ENCODE measurements around the gene RAD54L.

Gene RAD54L

DNA sequence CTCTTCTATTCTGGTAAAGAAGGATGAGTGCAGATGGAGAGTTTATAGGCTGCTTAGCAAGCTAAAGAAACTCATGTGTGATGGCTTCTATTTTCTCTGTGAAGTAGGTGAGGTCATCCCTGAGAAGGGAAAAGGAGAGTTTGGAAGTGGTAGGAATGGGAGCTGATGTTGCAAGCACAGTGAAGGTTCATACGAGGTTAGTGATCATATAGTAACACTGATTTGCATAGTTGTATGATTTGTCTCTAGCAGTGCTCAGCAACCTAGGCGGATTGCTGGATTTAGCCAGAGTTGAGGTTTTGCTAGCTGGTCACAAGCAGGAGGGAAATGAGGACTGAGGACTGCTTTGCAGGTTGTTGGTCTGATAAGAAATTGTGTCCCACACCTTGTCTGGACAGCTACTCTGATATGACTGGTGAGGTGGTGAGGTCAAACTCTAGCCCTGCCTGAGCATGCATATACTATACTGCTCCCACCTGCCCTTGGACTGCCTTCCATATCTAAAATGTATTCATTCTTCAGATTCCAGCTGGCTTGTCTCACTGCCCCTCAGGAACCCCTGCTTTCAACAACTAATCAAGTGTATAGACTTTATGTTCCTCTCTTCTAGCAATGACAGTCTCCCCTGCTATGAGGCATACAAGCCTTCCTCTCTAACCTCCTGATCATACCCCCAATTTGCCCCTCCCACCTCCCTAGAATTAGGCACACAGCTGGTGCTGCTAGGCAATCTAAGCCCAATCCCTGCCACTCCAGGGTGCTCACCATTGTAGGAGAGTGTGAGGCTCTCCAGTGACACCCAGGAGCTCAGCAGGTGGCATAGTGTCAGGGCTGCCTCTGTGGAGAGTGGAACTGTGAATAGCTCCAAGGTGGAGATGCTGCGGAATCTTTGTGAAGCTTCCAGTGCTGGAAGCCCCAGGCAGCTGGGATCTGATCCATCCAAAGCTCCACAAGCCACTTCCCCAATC lies 37.3 kb downstream of the RAD54L start:
- in situ Hi-C loops (cut with HindIII; ENCODE audit: low sequenced_read_pairs) = no loop called here

GRCh38 chr1:46285730-46286477 lies 38.3 kb downstream of the RAD54L start:
- in situ Hi-C loops (cut with HindIII; ENCODE audit: low sequenced_read_pairs) = no loop called here

DNA sequence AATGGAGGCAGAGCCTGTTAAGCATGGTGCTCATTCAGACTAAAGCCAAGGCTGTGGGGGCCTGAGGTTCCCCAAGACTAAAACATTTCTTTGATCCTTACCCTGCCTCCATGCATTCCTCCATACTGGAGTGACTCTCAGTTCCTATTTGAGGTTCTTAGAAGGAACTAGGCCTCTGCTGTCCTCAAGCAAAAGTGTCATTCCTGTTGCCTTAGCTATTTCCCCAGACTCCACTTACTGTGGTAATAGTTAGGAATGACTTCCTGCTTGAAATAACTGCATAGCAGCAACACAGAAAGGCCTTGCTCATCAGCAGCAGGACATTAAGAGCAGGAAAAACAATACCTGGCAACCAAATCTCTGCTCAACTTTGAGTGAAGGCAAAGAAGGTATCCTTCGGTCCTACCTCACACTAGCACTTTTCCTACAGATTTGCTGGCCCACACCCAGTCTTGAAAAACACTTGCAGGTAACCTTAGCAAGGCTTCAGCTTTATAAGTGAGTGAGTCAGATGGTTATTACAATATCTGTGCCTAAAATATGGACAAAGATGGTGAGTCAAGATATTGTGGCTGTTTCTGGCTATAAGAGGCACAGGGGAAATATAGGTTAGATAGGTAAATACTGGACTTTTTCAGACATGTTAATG lies 41.0 kb downstream of the RAD54L start:
- in situ Hi-C loops (cut with HindIII; ENCODE audit: low sequenced_read_pairs) = no loop called here

DNA sequence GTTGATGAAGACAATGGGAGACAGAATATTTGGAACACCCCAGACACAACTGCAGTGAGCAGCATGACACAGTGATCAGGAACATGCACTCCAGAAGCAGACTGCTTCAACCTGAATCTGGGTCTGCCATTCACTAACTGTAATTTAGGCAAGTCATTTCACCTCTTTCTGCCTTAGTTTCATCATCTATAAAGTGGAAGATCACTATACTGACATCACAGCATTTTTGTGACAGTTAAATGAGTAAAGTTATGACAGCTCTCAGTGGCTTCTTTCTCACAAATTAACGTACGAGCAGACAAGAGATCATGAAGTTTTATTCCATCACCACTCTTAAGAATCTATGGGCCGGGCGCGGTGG lies 41.6 kb downstream of the RAD54L start:
- in situ Hi-C loops (cut with HindIII; ENCODE audit: low sequenced_read_pairs) = no loop called here

- in situ Hi-C loops (cut with HindIII; ENCODE audit: low sequenced_read_pairs) = no loop called here
Measured at GRCh38 chr1:46289976-46290375, 42.4 kb downstream of the RAD54L start.

DNA sequence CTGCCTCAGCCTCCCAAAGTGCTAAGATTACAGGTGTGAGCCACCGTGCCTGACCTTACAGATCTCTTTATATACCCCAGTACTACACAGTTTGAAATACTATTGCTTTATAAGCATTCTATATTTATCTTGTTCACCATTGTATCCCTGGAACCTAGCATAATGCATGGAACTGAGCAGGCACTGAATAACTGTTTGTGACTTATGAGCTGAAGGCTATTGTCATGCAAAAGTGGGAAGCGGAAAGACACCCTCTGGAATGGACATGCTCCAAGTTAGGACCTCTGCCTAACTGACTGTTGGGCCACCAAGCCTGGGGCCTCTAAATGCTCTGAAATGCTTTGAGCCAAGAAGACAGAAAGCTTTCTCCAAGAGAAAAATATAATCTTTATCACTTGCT lies 47.7 kb downstream of the RAD54L start:
- in situ Hi-C loops (cut with HindIII; ENCODE audit: low sequenced_read_pairs) = loop anchor here (5.0 kb wide), 1 partner anchor 47 kb away; the partner anchor contains the start of gene NSUN4

GRCh38 chr1:46298387-46298786 lies 50.8 kb downstream of the RAD54L start:
- in situ Hi-C loops (cut with HindIII; ENCODE audit: low sequenced_read_pairs) = loop anchor here (5.0 kb wide), 1 partner anchor 44 kb away; the partner anchor contains the start of gene NSUN4

- in situ Hi-C loops (cut with HindIII; ENCODE audit: low sequenced_read_pairs) = no loop called here
Measured at GRCh38 chr1:46300673-46301405, 53.3 kb downstream of the RAD54L start.

DNA sequence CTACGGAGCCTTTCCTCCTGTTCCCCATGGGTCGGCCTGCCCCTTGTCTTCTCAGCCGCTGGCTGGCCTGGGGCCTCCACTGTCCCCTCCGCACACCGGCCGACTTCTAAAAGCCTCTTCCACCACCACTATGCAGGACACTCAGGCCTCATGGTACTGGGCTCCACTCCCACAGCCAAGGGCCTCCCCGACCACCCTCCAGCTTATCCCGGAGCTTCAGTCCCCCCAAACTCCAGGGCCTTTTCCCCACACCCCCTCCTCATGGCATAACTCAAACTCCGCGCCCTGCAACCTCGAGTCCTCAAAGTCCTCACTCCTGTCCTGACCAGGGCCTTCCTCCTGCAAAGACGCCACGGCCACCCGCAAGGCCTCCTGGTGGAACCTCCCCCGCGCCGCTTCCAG lies 53.8 kb downstream of the RAD54L start:
- in situ Hi-C loops (cut with HindIII; ENCODE audit: low sequenced_read_pairs) = no loop called here

DNA sequence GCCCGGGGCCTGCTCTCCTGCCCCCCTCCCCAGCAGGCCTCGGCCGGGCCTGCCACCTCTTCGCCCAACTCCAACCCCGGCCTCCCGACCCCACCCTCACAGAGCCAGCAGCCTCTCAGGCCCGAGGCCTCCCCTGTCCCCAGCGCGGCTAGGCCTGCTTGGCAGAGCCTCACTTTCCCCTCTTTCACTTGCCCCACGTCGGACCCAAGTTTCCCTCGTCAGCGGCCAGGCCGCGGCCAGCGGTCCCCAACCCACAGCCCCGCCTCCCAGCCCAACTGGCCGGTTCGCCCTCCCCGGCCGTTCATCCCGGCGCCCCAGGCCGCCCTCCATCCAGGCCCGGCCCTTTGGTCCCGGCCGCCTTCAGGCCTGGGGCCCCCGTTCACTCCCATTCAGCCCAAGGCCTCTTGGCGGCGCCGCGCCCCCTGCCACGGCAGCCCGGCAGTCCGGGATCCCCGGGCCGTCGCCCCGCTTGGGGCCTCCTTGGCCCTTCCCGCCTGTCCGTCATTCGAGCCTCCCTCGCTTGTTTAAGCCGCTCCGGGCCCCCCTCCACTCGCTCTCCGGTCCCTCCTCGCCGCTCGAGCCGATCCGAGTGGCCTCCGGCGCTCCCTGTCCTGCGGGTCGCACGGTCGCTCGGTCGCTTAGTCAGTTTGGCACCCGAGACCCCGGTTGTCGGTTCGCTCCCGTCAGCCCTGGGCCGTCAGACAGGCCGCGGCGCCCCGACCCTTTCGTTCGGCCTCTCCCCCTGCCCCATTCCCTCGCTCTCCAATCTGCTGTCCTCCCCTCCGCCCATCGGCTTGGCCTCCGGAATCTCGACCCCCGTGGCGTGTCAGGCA lies 54.5 kb downstream of the RAD54L start:
- in situ Hi-C loops (cut with HindIII; ENCODE audit: low sequenced_read_pairs) = no loop called here

GRCh38 chr1:46302641-46303037 lies 55.1 kb downstream of the RAD54L start:
- in situ Hi-C loops (cut with HindIII; ENCODE audit: low sequenced_read_pairs) = no loop called here

DNA sequence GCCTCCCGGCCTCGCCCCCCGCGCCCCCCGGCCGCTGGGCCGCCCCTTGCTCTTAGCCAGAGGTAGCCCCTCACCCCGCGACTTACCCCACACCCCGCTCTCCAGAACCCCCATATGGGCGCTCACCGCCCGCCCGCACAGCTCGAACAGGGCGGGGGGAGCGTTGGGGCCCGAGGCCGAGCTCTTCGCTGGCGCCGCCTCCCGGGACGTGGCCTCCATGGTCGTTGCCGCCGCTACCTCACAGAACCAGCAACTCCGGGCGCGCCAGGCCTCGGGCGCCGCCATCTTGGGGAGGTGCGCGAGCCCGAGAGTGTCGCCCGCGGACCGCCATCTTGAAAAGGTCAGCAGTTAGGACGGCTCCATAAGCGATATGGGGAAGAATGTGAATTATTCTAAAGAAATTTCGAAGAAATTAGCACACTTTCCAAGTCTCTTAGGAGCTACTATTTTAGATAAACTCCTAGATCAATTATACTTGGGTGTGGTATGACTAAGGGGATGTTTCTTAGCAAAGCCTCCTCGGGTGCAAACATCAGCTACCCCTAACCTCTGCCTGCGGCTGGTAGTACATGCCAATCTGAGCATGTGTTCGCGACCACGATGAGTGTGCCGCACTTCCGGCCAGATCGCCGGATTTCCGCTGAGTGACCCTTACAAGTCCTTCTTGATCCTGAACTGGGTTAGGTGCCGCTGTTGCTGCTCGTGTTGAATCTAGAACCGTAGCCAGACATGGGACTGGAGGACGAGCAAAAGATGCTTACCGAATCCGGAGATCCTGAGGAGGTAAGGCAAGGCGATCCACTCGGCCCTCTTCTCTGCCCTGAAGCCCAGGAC lies 55.7 kb downstream of the RAD54L start, which contains the start of the genes LRRC41 and UQCRH:
Gene LRRC41, minus strand, starts transcription at position 579 of the 834 bp plus-strand sequence. Its CDS starts 294 bp downstream, at position 285.
Gene UQCRH, plus strand, starts transcription at position 661 of the 834 bp plus-strand sequence. Its CDS starts 69 bp downstream, at position 730.
- in situ Hi-C loops (cut with HindIII; ENCODE audit: low sequenced_read_pairs) = no loop called here

DNA sequence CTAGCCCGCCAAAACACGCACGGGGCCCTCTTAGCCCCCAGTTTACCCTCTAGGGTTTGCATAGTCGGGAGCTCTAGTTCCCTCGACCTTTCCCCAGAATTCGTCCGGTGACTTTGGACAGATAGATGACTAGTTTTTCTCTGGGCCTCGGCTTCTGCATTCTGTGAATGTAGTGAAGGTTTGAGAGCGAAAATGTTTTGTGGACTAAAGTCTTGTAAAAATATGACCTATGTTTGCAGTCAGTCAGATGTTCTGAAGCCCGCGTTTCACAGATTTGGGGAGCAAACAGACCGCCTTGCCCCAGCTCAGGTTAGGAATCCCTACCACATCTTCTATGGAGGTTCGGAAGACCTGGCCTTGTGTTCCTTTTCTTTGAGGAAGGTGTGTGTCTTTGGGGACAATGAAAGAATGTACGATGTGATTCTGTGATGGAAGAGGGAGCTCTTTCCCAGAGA lies 56.3 kb downstream of the RAD54L start:
- in situ Hi-C loops (cut with HindIII; ENCODE audit: low sequenced_read_pairs) = no loop called here

DNA sequence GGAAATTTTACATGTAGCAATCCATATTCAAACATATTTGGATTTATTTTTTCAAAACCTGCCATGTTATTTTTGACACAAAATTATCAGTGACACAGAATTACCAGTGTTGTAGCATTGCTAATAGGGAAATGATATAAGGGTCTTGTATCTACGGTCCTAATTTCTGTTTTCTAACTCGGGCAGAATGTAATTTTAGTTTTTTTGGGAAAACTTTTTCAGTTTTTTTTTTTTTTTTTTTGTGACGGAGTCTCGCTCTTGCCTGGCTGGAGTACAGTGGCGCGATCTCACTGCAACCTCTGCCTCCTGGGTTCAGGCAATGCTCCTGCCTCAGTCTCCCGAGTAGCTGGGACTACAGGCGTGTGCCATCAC lies 58.6 kb downstream of the RAD54L start:
- in situ Hi-C loops (cut with HindIII; ENCODE audit: low sequenced_read_pairs) = no loop called here

- in situ Hi-C loops (cut with HindIII; ENCODE audit: low sequenced_read_pairs) = no loop called here
Measured at GRCh38 chr1:46309401-46310159, 62.0 kb downstream of the RAD54L start.

- in situ Hi-C loops (cut with HindIII; ENCODE audit: low sequenced_read_pairs) = no loop called here
Measured at GRCh38 chr1:46310321-46310720, 62.8 kb downstream of the RAD54L start.

GRCh38 chr1:46315669-46316403 lies 68.3 kb downstream of the RAD54L start:
- in situ Hi-C loops (cut with HindIII; ENCODE audit: low sequenced_read_pairs) = no loop called here

All from endothelial cell of hepatic sinusoid (primary cell).